ENCODE data around the gene RASGRP1.

Gene RASGRP1

DNA sequence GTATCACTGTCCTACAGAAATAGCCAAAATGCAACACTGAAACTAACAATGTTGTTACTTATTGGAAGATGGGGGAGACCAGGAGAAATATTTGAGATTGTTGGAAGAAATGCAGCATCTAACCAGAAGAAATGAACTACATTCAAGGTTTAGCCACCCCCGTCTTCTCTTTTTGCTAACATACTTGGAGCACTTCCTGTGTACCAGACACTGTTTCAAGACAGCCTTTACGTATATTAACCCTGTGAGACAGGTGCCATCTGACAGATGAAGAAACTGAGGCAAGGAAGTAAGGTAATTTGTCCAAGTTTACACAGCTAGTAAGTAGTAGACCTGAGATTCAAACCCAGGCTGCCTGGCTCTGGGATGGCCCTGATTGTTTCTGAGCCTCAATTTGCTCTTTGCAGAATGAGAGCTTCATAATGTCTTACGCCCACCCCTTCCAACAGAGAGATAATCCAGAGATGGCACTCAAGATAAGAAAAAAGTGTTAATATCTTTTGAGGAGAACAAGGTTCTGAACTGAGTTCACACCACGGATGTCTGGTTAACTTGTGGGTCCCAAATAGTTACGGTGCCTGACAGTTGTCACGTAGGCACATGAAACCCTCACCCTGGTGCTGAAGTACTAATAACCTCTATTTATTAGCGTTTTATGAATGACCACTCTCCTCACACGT lies 26.1 kb downstream of the RASGRP1 start:
- no peak overlapping the region for H4K12ac ChIP-seq (ENCODE audit: low read depth, low read length)
- H3K79me1 ChIP-seq (ENCODE audit: low read length) = peaks cover 2% of the 10 kb centered on the region
- no peak overlapping the region for H3K27ac ChIP-seq (ENCODE audit: low read depth, low read length)
- no peak overlapping the region for H3K4ac ChIP-seq (ENCODE audit: low read depth, low read length)
- no peak overlapping the region for H2BK12ac ChIP-seq (ENCODE audit: low read length)
- H3K4me3 ChIP-seq (ENCODE audit: low read depth, low read length) = no peak overlapping the region
- no peak overlapping the region for H2BK5ac ChIP-seq (ENCODE audit: low read depth, low read length, poor library complexity)
- H3K79me2 ChIP-seq (ENCODE audit: control insufficient read depth, insufficient read depth, low read length, poor library complexity) = peaks cover 3% of the 10 kb centered on the region
- no peak overlapping the region for H2BK120ac ChIP-seq (ENCODE audit: insufficient read depth, low read length, poor library complexity)
- no peak overlapping the region for H3K18ac ChIP-seq (ENCODE audit: low read length)
- peaks cover 2 to 10% of the 10 kb centered on the region in 2 experiments for H3K36me3 ChIP-seq (ENCODE audit: control insufficient read depth in 1 of 2, insufficient read depth in 2 of 2, low read length in 2 of 2)
- WGBS (ENCODE audit: extremely low coverage, insufficient coverage, insufficient read length) = no CpG with 5 or more reads among the region's 8 CpGs
- H3K9ac ChIP-seq (ENCODE audit: low read length) = no peak overlapping the region
- H4K8ac ChIP-seq (ENCODE audit: low read depth, low read length) = no peak overlapping the region
- no peak overlapping the region for H2AFZ ChIP-seq (ENCODE audit: insufficient read depth, low read length, poor library complexity)
- H2AK5ac ChIP-seq (ENCODE audit: low read length) = no peak overlapping the region
- H3K14ac ChIP-seq (ENCODE audit: low read length) = peak overlapping the region; percentile 32
- H4K91ac ChIP-seq (ENCODE audit: low read depth, low read length) = no peak overlapping the region
- no peaks in the 10 kb centered on the region for H3K27me3 ChIP-seq (ENCODE audit: insufficient read depth, low read length)
- peaks cover 11 to 15% of the 10 kb centered on the region in 2 experiments for H3K4me1 ChIP-seq (ENCODE audit: control insufficient read depth in 1 of 2, insufficient read depth in 2 of 2, low read length in 2 of 2)
- H3K4me2 ChIP-seq (ENCODE audit: low read length) = no peak overlapping the region
- no peak for DNase-seq
- H3K23ac ChIP-seq (ENCODE audit: low read length) = no peak overlapping the region
- H3K9me3 ChIP-seq (ENCODE audit: insufficient read depth, low read depth, low read length) = no peaks in the 10 kb centered on the region

DNA sequence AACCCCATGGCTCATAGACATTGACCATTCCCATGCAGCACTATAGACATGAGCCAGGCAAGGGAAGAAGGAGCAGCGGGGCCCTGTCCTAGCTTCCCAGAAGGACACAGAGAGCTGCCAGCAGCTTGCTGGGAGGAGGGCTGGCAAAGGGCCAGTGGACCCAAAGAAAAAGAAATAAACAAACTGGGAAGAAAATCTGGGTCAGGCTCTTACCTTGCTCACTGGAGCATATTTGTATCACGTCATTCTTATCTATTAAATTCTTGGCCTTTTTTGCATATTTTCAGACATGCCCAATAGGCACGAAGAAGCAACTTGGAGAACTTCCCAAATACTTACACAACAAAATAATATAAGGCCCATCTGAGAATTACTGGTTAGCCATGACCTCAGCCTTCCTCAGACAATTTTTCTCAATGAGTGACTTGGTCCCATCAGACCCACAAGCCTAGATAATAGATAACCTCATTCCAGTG lies 28.4 kb downstream of the RASGRP1 start:
- H3K27ac ChIP-seq (ENCODE audit: low read depth, low read length) = no peak overlapping the region
- H4K91ac ChIP-seq (ENCODE audit: low read depth, low read length) = no peak overlapping the region
- peaks cover 4 to 15% of the 10 kb centered on the region in 2 experiments for H3K36me3 ChIP-seq (ENCODE audit: control insufficient read depth in 1 of 2, insufficient read depth in 2 of 2, low read length in 2 of 2)
- H3K9ac ChIP-seq (ENCODE audit: low read length) = no peak overlapping the region
- H2BK5ac ChIP-seq (ENCODE audit: low read depth, low read length, poor library complexity) = no peak overlapping the region
- no peak overlapping the region for H2AFZ ChIP-seq (ENCODE audit: insufficient read depth, low read length, poor library complexity)
- peaks cover 2% of the 10 kb centered on the region for H3K79me1 ChIP-seq (ENCODE audit: low read length)
- H4K8ac ChIP-seq (ENCODE audit: low read depth, low read length) = no peak overlapping the region
- no peak overlapping the region for H4K12ac ChIP-seq (ENCODE audit: low read depth, low read length)
- WGBS (ENCODE audit: extremely low coverage, insufficient coverage, insufficient read length) = no CpG with 5 or more reads among the region's 3 CpGs
- no peak overlapping the region for H2AK5ac ChIP-seq (ENCODE audit: low read length)
- H2BK12ac ChIP-seq (ENCODE audit: low read length) = no peak overlapping the region
- H3K4me1 ChIP-seq (ENCODE audit: control insufficient read depth in 1 of 2, insufficient read depth in 2 of 2, low read length in 2 of 2) = peaks cover 11 to 19% of the 10 kb centered on the region in 2 experiments
- no peak overlapping the region for H3K18ac ChIP-seq (ENCODE audit: low read length)
- peak; percentile 71 to 92 for DNase-seq
- no peak overlapping the region for H3K4ac ChIP-seq (ENCODE audit: low read depth, low read length)
- H3K4me3 ChIP-seq (ENCODE audit: low read depth, low read length) = no peak overlapping the region
- no peak overlapping the region for H3K23ac ChIP-seq (ENCODE audit: low read length)
- H3K9me3 ChIP-seq (ENCODE audit: insufficient read depth, low read depth, low read length) = no peaks in the 10 kb centered on the region
- no peak overlapping the region for H3K14ac ChIP-seq (ENCODE audit: low read length)
- no peak overlapping the region for H3K4me2 ChIP-seq (ENCODE audit: low read length)
- peaks cover 3% of the 10 kb centered on the region for H3K79me2 ChIP-seq (ENCODE audit: control insufficient read depth, insufficient read depth, low read length, poor library complexity)
- no peak overlapping the region for H2BK120ac ChIP-seq (ENCODE audit: insufficient read depth, low read length, poor library complexity)
- no peaks in the 10 kb centered on the region for H3K27me3 ChIP-seq (ENCODE audit: insufficient read depth, low read length)

DNA sequence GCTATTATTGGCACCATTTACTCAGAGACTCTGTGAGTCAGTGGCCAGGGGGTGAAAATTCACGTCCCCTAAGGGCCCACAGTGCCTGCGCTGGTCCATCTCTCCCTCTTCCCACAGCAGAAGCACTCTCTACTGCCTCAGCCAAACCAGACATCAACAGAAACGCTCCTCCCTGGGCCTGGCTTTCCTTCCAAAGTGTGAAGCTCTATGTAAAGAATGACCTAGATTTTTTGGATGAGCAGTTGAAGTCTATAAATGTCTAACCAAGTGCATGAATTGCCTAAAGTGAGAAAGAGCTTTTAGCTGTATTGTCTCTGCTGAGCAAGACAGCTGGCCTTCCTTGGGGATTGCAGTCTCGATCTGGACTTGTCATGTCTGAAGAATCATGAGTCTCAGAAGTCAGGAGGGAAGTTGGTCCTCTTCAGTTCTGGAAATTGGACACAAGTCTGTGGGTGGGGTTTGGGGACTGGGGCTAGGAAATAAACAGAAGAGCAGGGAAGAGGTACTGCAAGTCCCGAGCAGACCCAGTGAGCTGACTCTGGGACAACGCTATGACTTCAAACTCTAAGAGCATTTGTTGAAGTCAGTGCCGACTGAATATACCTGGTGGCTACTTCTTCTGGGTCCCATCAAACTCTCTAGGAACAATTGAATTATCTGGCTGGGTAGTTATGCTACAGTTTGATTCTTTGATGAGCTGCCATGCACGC lies 29.0 kb downstream of the RASGRP1 start:
- DNase-seq = peak; percentile 42 to 49
- peaks cover 2% of the 10 kb centered on the region for H3K79me1 ChIP-seq (ENCODE audit: low read length)
- H3K23ac ChIP-seq (ENCODE audit: low read length) = no peak overlapping the region
- H2AK5ac ChIP-seq (ENCODE audit: low read length) = no peak overlapping the region
- WGBS (ENCODE audit: extremely low coverage, insufficient coverage, insufficient read length) = no CpG with 5 or more reads among the region's 8 CpGs
- H3K4me1 ChIP-seq (ENCODE audit: control insufficient read depth in 1 of 2, insufficient read depth in 2 of 2, low read length in 2 of 2) = peaks cover 11 to 17% of the 10 kb centered on the region in 2 experiments
- no peaks in the 10 kb centered on the region for H3K27me3 ChIP-seq (ENCODE audit: insufficient read depth, low read length)
- no peaks in the 10 kb centered on the region for H3K9me3 ChIP-seq (ENCODE audit: insufficient read depth, low read depth, low read length)
- H2BK5ac ChIP-seq (ENCODE audit: low read depth, low read length, poor library complexity) = no peak overlapping the region
- H3K4me2 ChIP-seq (ENCODE audit: low read length) = no peak overlapping the region
- no peak overlapping the region for H3K27ac ChIP-seq (ENCODE audit: low read depth, low read length)
- no peak overlapping the region for H3K4ac ChIP-seq (ENCODE audit: low read depth, low read length)
- H3K4me3 ChIP-seq (ENCODE audit: low read depth, low read length) = no peak overlapping the region
- H3K14ac ChIP-seq (ENCODE audit: low read length) = no peak overlapping the region
- no peak overlapping the region for H4K8ac ChIP-seq (ENCODE audit: low read depth, low read length)
- no peak overlapping the region for H3K9ac ChIP-seq (ENCODE audit: low read length)
- H3K18ac ChIP-seq (ENCODE audit: low read length) = no peak overlapping the region
- H2AFZ ChIP-seq (ENCODE audit: insufficient read depth, low read length, poor library complexity) = no peak overlapping the region
- H2BK120ac ChIP-seq (ENCODE audit: insufficient read depth, low read length, poor library complexity) = no peak overlapping the region
- peaks cover 3% of the 10 kb centered on the region for H3K79me2 ChIP-seq (ENCODE audit: control insufficient read depth, insufficient read depth, low read length, poor library complexity)
- no peak overlapping the region for H4K12ac ChIP-seq (ENCODE audit: low read depth, low read length)
- H4K91ac ChIP-seq (ENCODE audit: low read depth, low read length) = no peak overlapping the region
- H3K36me3 ChIP-seq (ENCODE audit: control insufficient read depth in 1 of 2, insufficient read depth in 2 of 2, low read length in 2 of 2) = peaks cover 4 to 15% of the 10 kb centered on the region in 2 experiments
- H2BK12ac ChIP-seq (ENCODE audit: low read length) = no peak overlapping the region

DNA sequence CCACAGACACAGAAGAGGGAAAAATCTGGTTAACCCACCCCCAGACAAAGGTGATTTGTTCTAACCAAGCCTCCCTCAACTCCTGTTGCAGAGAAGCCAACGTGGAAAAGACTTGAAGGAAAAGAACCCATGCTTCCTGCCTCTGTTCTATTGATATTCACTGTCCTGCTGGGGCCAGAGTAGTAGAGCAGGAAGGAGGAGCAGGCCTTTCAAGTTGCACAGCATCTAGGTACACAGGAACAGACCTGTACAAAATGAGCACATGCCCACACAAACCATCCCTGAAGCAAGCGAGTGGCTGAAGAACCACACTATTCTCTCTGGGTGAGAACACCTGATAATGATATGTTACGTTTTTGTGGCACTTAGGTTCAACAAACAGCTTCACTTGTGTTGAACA lies 29.9 kb downstream of the RASGRP1 start:
- Histone ChIP-seq H2BK12ac (ENCODE audit: low read length) (no peak overlapping the region), H3K9ac (ENCODE audit: low read length) (no peak overlapping the region), H3K4me1 (ENCODE audit: control insufficient read depth in 1 of 2, insufficient read depth in 2 of 2, low read length in 2 of 2) (peaks cover 11 to 17% of the 10 kb centered on the region in 2 experiments)

More for the DNA sequence above, 29.9 kb downstream of the RASGRP1 start:
- H3K79me2 ChIP-seq (ENCODE audit: control insufficient read depth, insufficient read depth, low read length, poor library complexity) = peaks cover 3% of the 10 kb centered on the region
- peak overlapping the region; percentile 6 for H3K18ac ChIP-seq (ENCODE audit: low read length)
- no peak overlapping the region for H3K14ac ChIP-seq (ENCODE audit: low read length)
- H2AK5ac ChIP-seq (ENCODE audit: low read length) = no peak overlapping the region
- H4K8ac ChIP-seq (ENCODE audit: low read depth, low read length) = no peak overlapping the region
- no peaks in the 10 kb centered on the region for H3K9me3 ChIP-seq (ENCODE audit: insufficient read depth, low read depth, low read length)
- H2AFZ ChIP-seq (ENCODE audit: insufficient read depth, low read length, poor library complexity) = no peak overlapping the region
- no peak overlapping the region for H4K12ac ChIP-seq (ENCODE audit: low read depth, low read length)
- DNase-seq = no peak
- no peak overlapping the region for H4K91ac ChIP-seq (ENCODE audit: low read depth, low read length)
- H2BK5ac ChIP-seq (ENCODE audit: low read depth, low read length, poor library complexity) = no peak overlapping the region
- no peak overlapping the region for H3K4ac ChIP-seq (ENCODE audit: low read depth, low read length)
- peaks cover 4 to 19% of the 10 kb centered on the region in 2 experiments for H3K36me3 ChIP-seq (ENCODE audit: control insufficient read depth in 1 of 2, insufficient read depth in 2 of 2, low read length in 2 of 2)
- H3K79me1 ChIP-seq (ENCODE audit: low read length) = no peaks in the 10 kb centered on the region
- no peak overlapping the region for H3K4me3 ChIP-seq (ENCODE audit: low read depth, low read length)
- no peak overlapping the region for H3K23ac ChIP-seq (ENCODE audit: low read length)
- WGBS (ENCODE audit: extremely low coverage, insufficient coverage, insufficient read length) = no CpG with 5 or more reads among the region's 3 CpGs
- H2BK120ac ChIP-seq (ENCODE audit: insufficient read depth, low read length, poor library complexity) = no peak overlapping the region
- no peak overlapping the region for H3K27ac ChIP-seq (ENCODE audit: low read depth, low read length)
- H3K4me2 ChIP-seq (ENCODE audit: low read length) = no peak overlapping the region
- no peaks in the 10 kb centered on the region for H3K27me3 ChIP-seq (ENCODE audit: insufficient read depth, low read length)
